Measurements from ENCODE around the gene PLPPR5.

Gene PLPPR5

GRCh38 chr1:99018313-99018712, 13.7 kb upstream of the PLPPR5 start:
- H3K79me1 ChIP-seq (ENCODE audit: low read depth, low read length), result no peaks in the 10 kb centered on the region
- no peak for DNase-seq (ENCODE audit: low spot score)
- H2AFZ ChIP-seq (ENCODE audit: low read length), result no peak overlapping the region
- H2BK5ac ChIP-seq (ENCODE audit: low read length), result no peak overlapping the region
- no peak overlapping the region for H3K4ac ChIP-seq (ENCODE audit: low read length)
- no peak overlapping the region for H4K8ac ChIP-seq (ENCODE audit: low read depth, low read length)
- WGBS, 2 donors (ENCODE audit: extremely low coverage in 2 of 2, insufficient read length in 2 of 2, insufficient replicate concordance in 1 of 2), result no CpG with 5 or more reads among the region's 3 CpGs
- H3K23ac ChIP-seq (ENCODE audit: low read depth, low read length, poor library complexity), result no peak overlapping the region
- H3K27me3 ChIP-seq (ENCODE audit: control insufficient read depth in 3 of 3, insufficient read depth in 3 of 3, low read depth in 1 of 3, low read length in 3 of 3), result no peaks in the 10 kb centered on the region
- no peak overlapping the region for H2BK120ac ChIP-seq (ENCODE audit: low read depth, low read length)
- no peaks in the 10 kb centered on the region for H3K36me3 ChIP-seq (replicated peaks in 1 of 2; ENCODE audit: control insufficient read depth in 2 of 2, insufficient read depth in 2 of 2, low read length in 2 of 2)
- H3K4me3 ChIP-seq (ENCODE audit: low read length in 2 of 2), result no peak overlapping the region
- no peak overlapping the region for H3K14ac ChIP-seq (ENCODE audit: low read length)
- H2BK12ac ChIP-seq (ENCODE audit: low read length), result no peak overlapping the region
- no peak overlapping the region for H2BK15ac ChIP-seq (ENCODE audit: low read length)
- H3K27ac ChIP-seq (replicated peaks; ENCODE audit: low read length), result no peak overlapping the region
- no peak overlapping the region for H4K91ac ChIP-seq (ENCODE audit: low read depth, low read length, poor library complexity)
- H3K9me3 ChIP-seq (replicated peaks in 1 of 2; ENCODE audit: control insufficient read depth in 2 of 2, insufficient read depth in 1 of 2, low read depth in 1 of 2, low read length in 2 of 2), result no peaks in the 10 kb centered on the region
- no peak overlapping the region for H2AK5ac ChIP-seq (ENCODE audit: low read depth, low read length)
- H3K9ac ChIP-seq (ENCODE audit: low read depth, low read length, poor library complexity), result no peak overlapping the region
- H3K4me2 ChIP-seq (ENCODE audit: insufficient read depth, low read length, poor library complexity, severe bottlenecking), result no peak overlapping the region
- H3K4me1 ChIP-seq (ENCODE audit: control insufficient read depth in 2 of 2, insufficient read depth in 1 of 2, low read depth in 1 of 2, low read length in 2 of 2), result peaks cover 0 to 4% of the 10 kb centered on the region in 2 donors
- H3K18ac ChIP-seq (ENCODE audit: low read length), result no peak overlapping the region

- Histone ChIP-seq H3K9ac (ENCODE audit: low read depth, low read length, poor library complexity) (no peak overlapping the region), H3K14ac (ENCODE audit: low read length) (no peak overlapping the region), H2BK12ac (ENCODE audit: low read length) (no peak overlapping the region), H3K4me2 (ENCODE audit: insufficient read depth, low read length, poor library complexity, severe bottlenecking) (no peak overlapping the region), H2BK15ac (ENCODE audit: low read length) (no peak overlapping the region), H3K4me3 (ENCODE audit: low read length in 2 of 2) (no peak overlapping the region), H2BK120ac (ENCODE audit: low read depth, low read length) (no peak overlapping the region), H3K23ac (ENCODE audit: low read depth, low read length, poor library complexity) (no peak overlapping the region), H4K91ac (ENCODE audit: low read depth, low read length, poor library complexity) (no peak overlapping the region), H3K4ac (ENCODE audit: low read length) (no peak overlapping the region), H3K18ac (ENCODE audit: low read length) (no peak overlapping the region), H2AFZ (ENCODE audit: low read length) (no peak overlapping the region), H2AK5ac (ENCODE audit: low read depth, low read length) (no peak overlapping the region), H3K27me3 (ENCODE audit: control insufficient read depth in 3 of 3, insufficient read depth in 3 of 3, low read depth in 1 of 3, low read length in 3 of 3) (no peaks in the 10 kb centered on the region), H4K8ac (ENCODE audit: low read depth, low read length) (no peak overlapping the region), H3K9me3 (replicated peaks in 1 of 2; ENCODE audit: control insufficient read depth in 2 of 2, insufficient read depth in 1 of 2, low read depth in 1 of 2, low read length in 2 of 2) (no peaks in the 10 kb centered on the region), H3K36me3 (replicated peaks in 1 of 2; ENCODE audit: control insufficient read depth in 2 of 2, insufficient read depth in 2 of 2, low read length in 2 of 2) (no peaks in the 10 kb centered on the region), H2BK5ac (ENCODE audit: low read length) (no peak overlapping the region), H3K27ac (replicated peaks; ENCODE audit: low read length) (no peak overlapping the region), H3K4me1 (ENCODE audit: control insufficient read depth in 2 of 2, insufficient read depth in 1 of 2, low read depth in 1 of 2, low read length in 2 of 2) (peaks cover 0 to 4% of the 10 kb centered on the region in 2 donors), H3K79me1 (ENCODE audit: low read depth, low read length) (no peaks in the 10 kb centered on the region)
- no CpG with 5 or more reads among the region's 2 CpGs for WGBS, 2 donors (ENCODE audit: extremely low coverage in 2 of 2, insufficient read length in 2 of 2, insufficient replicate concordance in 1 of 2)
- DNase-seq (ENCODE audit: low spot score), result no peak
Observed at GRCh38 chr1:99017655-99018054, 13.0 kb upstream of the PLPPR5 start.

GRCh38 chr1:99010679-99011078, 6.0 kb upstream of the PLPPR5 start:
- no peak overlapping the region for H3K9ac ChIP-seq (ENCODE audit: low read depth, low read length, poor library complexity)
- H4K8ac ChIP-seq (ENCODE audit: low read depth, low read length), result no peak overlapping the region
- no peak overlapping the region for H2BK12ac ChIP-seq (ENCODE audit: low read length)
- no peak overlapping the region for H3K14ac ChIP-seq (ENCODE audit: low read length)
- H3K23ac ChIP-seq (ENCODE audit: low read depth, low read length, poor library complexity), result no peak overlapping the region
- WGBS, 2 donors (ENCODE audit: extremely low coverage in 2 of 2, insufficient read length in 2 of 2, insufficient replicate concordance in 1 of 2), result no CpG with 5 or more reads among the region's 2 CpGs
- no peaks in the 10 kb centered on the region for H3K9me3 ChIP-seq (replicated peaks in 1 of 2; ENCODE audit: control insufficient read depth in 2 of 2, insufficient read depth in 1 of 2, low read depth in 1 of 2, low read length in 2 of 2)
- no peak overlapping the region for H2BK120ac ChIP-seq (ENCODE audit: low read depth, low read length)
- no peak overlapping the region for H3K4me2 ChIP-seq (ENCODE audit: insufficient read depth, low read length, poor library complexity, severe bottlenecking)
- H2BK15ac ChIP-seq (ENCODE audit: low read length), result no peak overlapping the region
- H3K36me3 ChIP-seq (replicated peaks in 1 of 2; ENCODE audit: control insufficient read depth in 2 of 2, insufficient read depth in 2 of 2, low read length in 2 of 2), result no peaks in the 10 kb centered on the region
- H2BK5ac ChIP-seq (ENCODE audit: low read length), result no peak overlapping the region
- peaks cover 0 to 19% (median 2%) of the 10 kb centered on the region in 3 experiments for H3K27me3 ChIP-seq (ENCODE audit: control insufficient read depth in 3 of 3, insufficient read depth in 3 of 3, low read depth in 1 of 3, low read length in 3 of 3)
- H3K4me3 ChIP-seq (ENCODE audit: low read length in 2 of 2), result no peak overlapping the region
- H3K4ac ChIP-seq (ENCODE audit: low read length), result no peak overlapping the region
- no peaks in the 10 kb centered on the region for H3K79me1 ChIP-seq (ENCODE audit: low read depth, low read length)
- H3K4me1 ChIP-seq (ENCODE audit: control insufficient read depth in 2 of 2, insufficient read depth in 1 of 2, low read depth in 1 of 2, low read length in 2 of 2), result peaks cover 1% of the 10 kb centered on the region in 2 donors
- no peak for DNase-seq (ENCODE audit: low spot score)
- H3K18ac ChIP-seq (ENCODE audit: low read length), result no peak overlapping the region
- H2AK5ac ChIP-seq (ENCODE audit: low read depth, low read length), result no peak overlapping the region
- no peak overlapping the region for H3K27ac ChIP-seq (replicated peaks; ENCODE audit: low read length)
- no peak overlapping the region for H2AFZ ChIP-seq (ENCODE audit: low read length)
- H4K91ac ChIP-seq (ENCODE audit: low read depth, low read length, poor library complexity), result no peak overlapping the region

- Histone ChIP-seq H2AFZ (ENCODE audit: low read length) (no peak overlapping the region), H3K23ac (ENCODE audit: low read depth, low read length, poor library complexity) (no peak overlapping the region), H3K4me2 (ENCODE audit: insufficient read depth, low read length, poor library complexity, severe bottlenecking) (no peak overlapping the region), H2BK12ac (ENCODE audit: low read length) (no peak overlapping the region), H3K9ac (ENCODE audit: low read depth, low read length, poor library complexity) (no peak overlapping the region), H2BK5ac (ENCODE audit: low read length) (no peak overlapping the region), H3K4ac (ENCODE audit: low read length) (no peak overlapping the region), H3K4me3 (ENCODE audit: low read length in 2 of 2) (no peak overlapping the region), H3K27me3 (ENCODE audit: control insufficient read depth in 3 of 3, insufficient read depth in 3 of 3, low read depth in 1 of 3, low read length in 3 of 3) (peaks cover 0 to 36% (median 15%) of the 10 kb centered on the region in 3 experiments), H3K14ac (ENCODE audit: low read length) (no peak overlapping the region), H4K91ac (ENCODE audit: low read depth, low read length, poor library complexity) (no peak overlapping the region), H3K9me3 (replicated peaks in 1 of 2; ENCODE audit: control insufficient read depth in 2 of 2, insufficient read depth in 1 of 2, low read depth in 1 of 2, low read length in 2 of 2) (no peaks in the 10 kb centered on the region), H3K18ac (ENCODE audit: low read length) (no peak overlapping the region), H2BK120ac (ENCODE audit: low read depth, low read length) (no peak overlapping the region), H3K36me3 (replicated peaks in 1 of 2; ENCODE audit: control insufficient read depth in 2 of 2, insufficient read depth in 2 of 2, low read length in 2 of 2) (no peaks in the 10 kb centered on the region), H3K27ac (replicated peaks; ENCODE audit: low read length) (no peak overlapping the region), H4K8ac (ENCODE audit: low read depth, low read length) (no peak overlapping the region), H2AK5ac (ENCODE audit: low read depth, low read length) (no peak overlapping the region), H2BK15ac (ENCODE audit: low read length) (no peak overlapping the region), H3K4me1 (ENCODE audit: control insufficient read depth in 2 of 2, insufficient read depth in 1 of 2, low read depth in 1 of 2, low read length in 2 of 2) (peaks cover 5 to 11% of the 10 kb centered on the region in 2 donors), H3K79me1 (ENCODE audit: low read depth, low read length) (no peaks in the 10 kb centered on the region)
- DNase-seq (ENCODE audit: low spot score), result no peak
- WGBS, 2 donors (ENCODE audit: extremely low coverage in 2 of 2, insufficient read length in 2 of 2, insufficient replicate concordance in 1 of 2), result no CpG with 5 or more reads among the region's 3 CpGs
Observed at GRCh38 chr1:99007366-99007765, 2.7 kb upstream of the PLPPR5 start.

Measured in neuronal stem cell (in vitro differentiated cells).